IPS-20b (cell line): ENCODE results near the gene TAF1B.
"Not testable (repeated sequence)": the region's sequence is repeated elsewhere in the genome, so short reads cannot be mapped to it uniquely, and the experiment has no call there.

ENCODE experiments used
- H3K27ac ChIP-seq: one replicate; pipeline ENCODE4 v1.5.1; 2013; ENCODE audit warnings: low read length
- H3K27me3 ChIP-seq: 2 replicates; pipeline ENCODE4 v1.6.1; 2013; ENCODE audit warnings: mild to moderate bottlenecking, low read length, inconsistent platforms; ENCODE audit not compliant: insufficient read depth
- H3K36me3 ChIP-seq: 2 replicates; pipeline ENCODE4 v1.6.1; 2013; ENCODE audit warnings: low read depth, mild to moderate bottlenecking, inconsistent platforms, low read length, moderate library complexity; ENCODE audit not compliant: insufficient read depth
- H3K4me1 ChIP-seq: 2 replicates; pipeline ENCODE4 v1.6.1; 2013; ENCODE audit warnings: mild to moderate bottlenecking, control low read depth, inconsistent platforms, low read length, moderate library complexity; ENCODE audit not compliant: insufficient read depth
- H3K4me3 ChIP-seq: 2 replicates; pipeline ENCODE4 v1.5.1; 2013; ENCODE audit warnings: mild to moderate bottlenecking, low read length, inconsistent platforms
- H3K9ac ChIP-seq: 2 replicates; pipeline ENCODE4 v1.6.1; 2013; ENCODE audit warnings: low read depth, mild to moderate bottlenecking, inconsistent platforms, low read length, moderate library complexity
- H3K9me3 ChIP-seq: 2 replicates; pipeline ENCODE4 v1.6.1; 2013; ENCODE audit warnings: mild to moderate bottlenecking, low read depth, low read length, inconsistent platforms; ENCODE audit not compliant: insufficient read depth

The TAF1B gene

DNA sequence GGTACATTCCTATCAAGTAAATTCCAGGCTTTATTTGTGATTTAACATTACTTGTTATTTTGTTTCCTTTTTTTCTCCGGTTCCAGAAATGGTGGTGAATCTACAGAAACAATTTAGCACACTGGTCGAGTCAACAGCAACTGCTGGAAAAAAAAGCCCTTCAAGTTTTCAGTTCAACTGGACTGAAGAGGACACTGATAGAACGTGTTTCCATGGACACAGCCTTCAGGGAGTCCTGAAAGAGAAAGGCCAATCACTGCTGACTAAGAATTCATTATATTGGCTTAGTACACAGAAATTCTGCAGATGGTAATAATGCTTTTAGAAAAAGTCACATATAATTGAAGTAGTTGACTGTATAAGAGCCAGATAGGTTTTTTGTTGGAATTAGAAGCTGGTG, 76.2 kb downstream of the TAF1B start:
- Histone ChIP-seq H3K36me3 (peaks cover 49% of the 10 kb centered on the region), H3K4me3 (no peak overlapping the region), H3K27me3 (no peaks in the 10 kb centered on the region), H3K9ac (no peak overlapping the region), H3K4me1 (no peaks in the 10 kb centered on the region), H3K27ac (no peak overlapping the region), H3K9me3 (no peaks in the 10 kb centered on the region)

DNA sequence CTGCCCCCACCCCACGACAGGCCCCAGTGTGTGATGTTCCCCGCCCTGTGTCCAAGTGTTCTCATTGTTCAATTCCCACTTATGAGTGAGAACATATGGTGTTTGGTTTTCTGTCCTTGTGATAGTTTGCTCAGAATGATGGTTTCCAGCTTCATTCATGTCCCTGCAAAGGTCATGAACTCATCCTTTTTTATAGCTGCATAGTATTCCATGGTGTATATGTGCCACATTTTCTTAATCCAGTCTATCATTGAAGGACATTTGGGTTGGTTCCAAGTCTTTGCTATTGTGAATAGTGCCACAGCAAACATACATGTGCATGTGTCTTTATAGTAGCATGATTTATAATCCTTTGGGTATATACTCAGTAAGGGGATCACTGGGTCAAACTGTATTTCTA, 83.7 kb downstream of the TAF1B start:
- not testable (repeated sequence) for H3K4me3 ChIP-seq, H3K9ac ChIP-seq, H3K9me3 ChIP-seq, H3K36me3 ChIP-seq, H3K27ac ChIP-seq, H3K27me3 ChIP-seq, H3K4me1 ChIP-seq

DNA sequence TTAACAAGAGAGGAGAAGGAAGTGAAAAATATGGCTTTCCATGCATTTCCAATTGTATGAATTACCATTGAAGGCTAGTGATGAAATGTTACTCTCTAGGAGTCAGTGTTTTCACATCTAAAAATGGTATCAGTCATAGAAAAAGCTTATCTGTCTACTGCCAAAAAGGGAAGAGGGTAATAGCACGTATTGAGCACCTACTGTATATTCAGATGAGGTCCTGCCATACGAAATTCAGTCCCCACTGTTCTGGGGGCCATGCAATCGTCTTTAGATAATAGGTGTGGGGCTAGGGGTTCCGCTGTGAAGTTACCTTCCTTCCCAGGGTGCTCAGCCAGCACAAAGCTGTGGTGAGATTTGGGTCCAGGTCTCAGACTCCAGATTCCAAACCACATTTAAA, 94.0 kb downstream of the TAF1B start:
- H3K27ac ChIP-seq = no peak overlapping the region
- H3K9ac ChIP-seq = no peak overlapping the region
- no peaks in the 10 kb centered on the region for H3K27me3 ChIP-seq
- peaks cover 21% of the 10 kb centered on the region for H3K36me3 ChIP-seq
- no peak overlapping the region for H3K4me3 ChIP-seq
- H3K9me3 ChIP-seq = no peaks in the 10 kb centered on the region
- H3K4me1 ChIP-seq = no peaks in the 10 kb centered on the region

DNA sequence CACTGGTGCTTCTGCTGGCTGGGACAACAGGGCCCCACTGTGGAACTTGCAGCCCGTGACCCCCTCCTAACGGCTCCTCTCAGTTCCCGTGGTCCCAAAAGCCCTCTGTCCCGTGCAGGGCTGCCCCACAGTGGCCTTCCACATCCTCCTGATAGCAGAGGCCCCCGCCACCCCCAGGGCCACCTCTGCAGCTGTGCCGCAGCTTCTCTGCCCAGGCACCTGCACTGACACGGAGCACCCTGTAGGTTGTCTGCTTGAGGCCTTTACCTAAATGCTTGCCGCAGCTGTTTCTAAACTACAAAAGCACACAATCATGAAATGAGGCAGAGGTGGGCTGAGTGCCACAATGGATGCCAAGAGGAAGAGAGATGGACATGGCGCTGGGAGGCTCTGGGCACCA, 94.7 kb downstream of the TAF1B start:
- H3K36me3 ChIP-seq = peaks cover 15% of the 10 kb centered on the region
- no peaks in the 10 kb centered on the region for H3K27me3 ChIP-seq
- H3K9ac ChIP-seq = no peak overlapping the region
- H3K9me3 ChIP-seq = no peaks in the 10 kb centered on the region
- no peak overlapping the region for H3K27ac ChIP-seq
- no peak overlapping the region for H3K4me3 ChIP-seq
- no peaks in the 10 kb centered on the region for H3K4me1 ChIP-seq

DNA sequence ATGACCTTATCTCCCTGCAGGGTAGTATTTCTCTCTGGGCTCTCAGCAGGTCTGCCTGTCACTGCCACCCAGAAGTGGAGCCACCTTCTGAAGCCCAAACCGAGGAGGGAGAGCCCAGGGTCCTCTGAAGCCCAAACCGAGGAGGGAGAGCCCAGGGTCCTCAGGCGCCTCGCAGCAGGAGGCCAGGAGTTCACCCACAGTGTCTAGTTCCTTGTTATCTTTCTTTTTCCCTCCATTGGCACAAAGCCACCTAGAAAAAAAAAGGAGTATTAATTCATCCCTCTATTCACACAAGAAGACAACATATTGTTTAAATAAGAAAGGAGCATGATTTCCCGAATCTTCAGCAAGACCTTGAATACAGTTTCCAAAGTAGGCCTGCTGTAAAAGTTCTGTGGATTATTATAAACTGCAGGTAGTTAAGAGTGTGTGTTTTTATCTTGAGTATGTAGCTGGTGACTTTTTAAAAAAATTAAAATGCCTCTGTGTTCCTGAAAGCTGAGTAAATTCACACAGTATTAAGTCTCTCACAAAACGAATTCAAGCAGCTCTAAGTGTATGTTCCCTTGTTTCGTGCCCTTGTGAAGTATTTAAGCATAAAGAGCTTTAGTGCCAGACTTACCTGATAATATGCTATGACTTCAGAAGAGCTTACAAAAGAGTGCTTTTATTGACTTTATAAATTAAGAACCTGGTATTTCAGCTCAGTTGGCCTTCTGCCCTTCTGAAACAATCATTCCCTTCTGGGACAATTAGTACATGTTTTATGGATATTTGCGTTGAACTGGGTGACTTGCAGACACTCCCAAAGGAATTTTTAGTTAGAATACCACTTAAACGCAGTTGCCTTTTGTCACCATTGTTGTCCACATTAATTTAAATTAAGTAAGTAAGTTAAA, 96.6 kb downstream of the TAF1B start:
- Histone ChIP-seq H3K9ac (no peak overlapping the region), H3K9me3 (no peaks in the 10 kb centered on the region), H3K27ac (no peak overlapping the region)

DNA sequence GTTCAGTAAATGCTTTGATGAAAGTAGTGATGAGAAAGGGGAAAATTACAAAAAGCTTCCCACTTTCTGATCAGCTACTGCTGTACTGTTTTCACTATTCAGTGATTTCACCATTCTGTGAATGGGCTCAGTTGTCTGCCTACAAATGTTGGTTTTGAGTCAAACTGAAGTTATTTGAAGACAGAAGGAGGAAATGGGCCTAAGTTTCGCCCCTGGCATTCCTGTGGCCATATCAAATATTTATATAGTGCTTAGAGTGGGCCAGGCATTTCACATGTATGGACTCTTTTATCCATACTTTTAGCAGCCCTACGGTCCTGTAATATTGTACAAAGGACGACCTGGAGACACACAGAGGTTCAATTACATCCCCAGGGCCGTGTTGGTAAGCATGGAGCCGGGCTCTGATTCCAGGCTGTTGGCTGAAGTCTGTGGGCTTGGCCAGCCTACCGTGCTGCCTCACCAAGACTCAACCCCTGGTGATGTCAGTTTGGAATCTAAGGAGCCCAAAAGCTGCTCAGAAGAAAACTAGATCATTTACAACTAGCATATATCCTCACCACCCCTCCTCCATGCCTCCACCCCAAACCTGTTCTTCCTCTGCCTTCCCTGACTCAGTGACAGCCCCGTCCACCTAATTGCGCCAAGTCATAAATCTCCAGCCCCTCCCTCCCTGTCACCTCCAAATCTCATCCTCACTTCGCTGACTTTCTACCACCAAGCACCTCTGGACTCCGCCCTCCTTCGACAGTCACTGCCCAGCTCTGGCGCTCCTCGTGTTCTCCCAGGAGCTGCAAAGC, 98.1 kb downstream of the TAF1B start:
- H3K9ac ChIP-seq = no peak overlapping the region

More for the DNA sequence above, 96.6 kb downstream of the TAF1B start:
- H3K36me3 ChIP-seq = no peaks in the 10 kb centered on the region
- H3K4me1 ChIP-seq = no peaks in the 10 kb centered on the region
- no peak overlapping the region for H3K4me3 ChIP-seq
- no peaks in the 10 kb centered on the region for H3K27me3 ChIP-seq

DNA sequence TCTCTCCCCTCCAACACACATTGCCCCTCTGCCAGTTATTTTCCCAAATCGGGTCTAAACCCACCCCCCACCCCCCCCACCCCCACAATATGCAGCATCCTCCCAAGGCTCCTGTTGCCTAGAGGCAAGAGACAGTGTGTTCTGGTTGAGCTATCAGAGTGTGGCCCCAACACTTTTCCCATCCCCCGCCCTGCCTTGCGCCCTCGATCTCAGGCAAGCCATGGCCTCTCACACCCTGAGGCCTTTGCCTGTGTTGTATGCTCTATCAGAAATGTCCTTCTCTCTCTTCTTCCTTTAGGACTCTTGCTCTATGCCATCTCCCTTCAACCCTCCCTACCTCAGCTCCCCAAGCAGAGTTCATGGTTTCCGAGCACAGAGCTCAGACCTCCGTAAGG, 98.7 kb downstream of the TAF1B start:
- Histone ChIP-seq H3K4me1 (no peaks in the 10 kb centered on the region), H3K27ac (no peak overlapping the region), H3K4me3 (no peak overlapping the region), H3K9me3 (no peaks in the 10 kb centered on the region), H3K9ac (no peak overlapping the region), H3K27me3 (no peaks in the 10 kb centered on the region; the same call in 1 of the 2 replicates), H3K36me3 (no peaks in the 10 kb centered on the region)

More for the DNA sequence above, 98.1 kb downstream of the TAF1B start:
- Histone ChIP-seq H3K36me3 (no peaks in the 10 kb centered on the region), H3K4me3 (no peak overlapping the region), H3K27me3 (no peaks in the 10 kb centered on the region; the same call in 1 of the 2 replicates), H3K27ac (no peak overlapping the region), H3K4me1 (no peaks in the 10 kb centered on the region), H3K9me3 (no peaks in the 10 kb centered on the region)

DNA sequence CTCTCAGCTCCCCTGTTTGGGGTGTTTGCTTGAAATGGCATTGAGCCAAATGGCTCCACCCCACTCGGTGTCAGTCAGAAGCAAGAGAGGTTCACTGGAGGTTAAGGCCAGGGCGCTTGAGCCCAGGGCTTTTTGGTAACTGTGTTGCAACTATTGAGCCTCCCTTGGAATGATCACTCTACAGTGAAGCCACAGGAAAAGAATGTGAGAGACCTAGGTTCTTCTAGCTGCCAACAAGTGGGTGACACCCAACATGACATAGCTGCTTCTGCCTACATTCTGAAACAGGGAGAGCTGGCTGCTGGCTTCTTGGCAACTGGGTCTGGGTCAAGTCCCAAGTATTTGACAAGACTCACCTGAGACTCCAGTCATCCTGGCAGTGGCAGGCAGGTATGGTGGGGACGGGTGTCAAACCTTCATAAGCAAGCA, 101.1 kb downstream of the TAF1B start:
- no peak overlapping the region for H3K4me3 ChIP-seq
- no peaks in the 10 kb centered on the region for H3K9me3 ChIP-seq

DNA sequence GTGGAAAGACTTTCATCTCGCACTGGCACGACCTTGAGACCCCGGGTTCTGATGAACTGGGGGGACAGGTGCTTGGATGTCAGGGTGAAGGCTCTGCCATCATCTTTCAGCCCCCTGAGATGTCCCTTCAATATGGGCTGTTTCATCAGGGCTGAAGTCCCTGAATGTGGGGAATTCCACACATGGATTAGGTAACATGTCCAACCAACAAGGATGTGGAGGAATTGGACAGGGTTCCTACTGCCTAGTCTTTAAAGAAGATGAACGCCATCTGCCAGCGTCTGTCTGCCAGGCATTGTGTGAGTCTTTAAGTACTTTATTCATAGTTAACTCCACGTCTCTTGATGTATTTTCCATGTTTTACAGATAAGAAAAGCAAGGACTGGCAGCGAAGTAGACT, 102.3 kb downstream of the TAF1B start:
- Histone ChIP-seq H3K27ac (no peak overlapping the region), H3K9me3 (no peaks in the 10 kb centered on the region), H3K4me3 (no peak overlapping the region), H3K9ac (no peak overlapping the region), H3K36me3 (no peaks in the 10 kb centered on the region), H3K27me3 (peaks cover 23% of the 10 kb centered on the region), H3K4me1 (no peaks in the 10 kb centered on the region)

More for the DNA sequence above, 101.1 kb downstream of the TAF1B start:
- Histone ChIP-seq H3K36me3 (no peaks in the 10 kb centered on the region), H3K9ac (no peak overlapping the region), H3K27ac (no peak overlapping the region), H3K27me3 (peaks cover 11% of the 10 kb centered on the region), H3K4me1 (no peaks in the 10 kb centered on the region)

DNA sequence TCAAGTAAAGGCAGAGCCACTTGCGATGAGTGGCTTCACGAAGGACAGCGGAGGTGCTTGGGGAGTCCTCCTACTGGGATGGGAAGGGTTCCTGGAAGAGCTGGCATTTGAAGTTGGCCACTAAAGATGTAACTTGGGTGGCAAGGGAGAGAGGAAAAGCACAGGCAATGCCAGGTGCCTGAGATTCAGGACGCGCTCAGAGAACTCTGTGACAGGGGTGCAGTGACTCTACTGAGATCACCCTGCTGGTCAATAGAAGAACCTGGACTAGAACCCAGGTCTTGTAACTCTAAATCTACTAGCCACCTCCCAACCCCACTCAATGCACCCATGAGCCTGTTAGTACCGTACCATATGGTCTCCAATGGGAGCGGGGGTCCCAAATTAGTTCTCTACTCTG, 102.8 kb downstream of the TAF1B start:
- Histone ChIP-seq H3K4me1 (no peaks in the 10 kb centered on the region), H3K36me3 (no peaks in the 10 kb centered on the region), H3K9me3 (no peaks in the 10 kb centered on the region), H3K27me3 (peaks cover 28% of the 10 kb centered on the region), H3K27ac (no peak overlapping the region), H3K4me3 (no peak overlapping the region), H3K9ac (no peak overlapping the region)

DNA sequence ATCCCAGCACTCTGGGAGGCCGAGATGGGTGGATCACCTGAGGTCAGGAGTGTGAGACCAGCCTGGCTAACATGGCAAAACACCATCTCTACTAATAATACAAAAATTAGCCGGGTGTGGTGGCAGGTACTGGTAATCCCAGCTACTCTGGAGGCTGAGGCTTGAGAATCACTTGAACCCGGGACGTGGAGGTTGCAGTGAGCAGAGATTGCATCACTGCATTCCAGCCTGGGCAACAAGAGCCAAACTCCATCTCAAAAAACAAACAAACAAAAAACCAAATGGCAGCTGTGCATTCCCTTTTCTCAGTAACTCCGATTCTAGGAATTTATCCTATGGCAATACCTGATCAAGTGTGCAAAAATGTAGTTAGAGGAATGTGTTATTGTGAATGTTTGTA, 103.5 kb downstream of the TAF1B start:
- Histone ChIP-seq H3K9ac (no peak overlapping the region), H3K27me3 (peaks cover 28% of the 10 kb centered on the region), H3K4me1 (no peaks in the 10 kb centered on the region), H3K4me3 (no peak overlapping the region), H3K36me3 (no peaks in the 10 kb centered on the region), H3K9me3 (no peaks in the 10 kb centered on the region), H3K27ac (no peak overlapping the region)

DNA sequence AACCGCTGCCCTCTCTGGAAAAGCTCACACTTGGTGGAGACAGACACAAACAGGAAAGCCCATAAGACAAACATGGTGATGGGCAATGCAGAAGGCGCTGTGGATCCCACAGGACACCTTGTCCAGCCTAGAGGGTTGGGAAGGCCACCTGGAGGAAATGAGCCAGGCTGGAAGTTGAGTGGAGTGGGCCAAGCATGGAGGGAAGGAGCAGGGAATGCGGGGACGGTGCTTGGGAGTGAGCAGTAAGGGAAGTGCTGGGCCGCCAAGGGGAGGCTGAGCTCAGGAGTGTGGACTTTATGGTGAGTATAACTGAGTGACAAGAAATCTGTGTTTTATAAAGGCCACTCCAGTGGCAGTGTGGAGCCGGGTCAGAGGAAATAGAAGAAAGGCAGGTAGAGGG, 105.4 kb downstream of the TAF1B start:
- Histone ChIP-seq H3K4me3 (no peak overlapping the region), H3K9ac (no peak overlapping the region), H3K36me3 (no peaks in the 10 kb centered on the region), H3K27me3 (peaks cover 47% of the 10 kb centered on the region), H3K9me3 (no peaks in the 10 kb centered on the region), H3K27ac (no peak overlapping the region), H3K4me1 (no peaks in the 10 kb centered on the region)
